CD4-positive, alpha-beta T cell treated with Interleukin-15 for 1 hour (primary cell): ENCODE results near the gene NLRC3.
A peak's percentile ranks its signal among the peaks of the same experiment; 100 is the strongest.

Source experiments
- DNase-seq: peaks from one replicate; pipeline ENCODE4 v3.0.0-alpha.2; 2020

Gene NLRC3

DNA sequence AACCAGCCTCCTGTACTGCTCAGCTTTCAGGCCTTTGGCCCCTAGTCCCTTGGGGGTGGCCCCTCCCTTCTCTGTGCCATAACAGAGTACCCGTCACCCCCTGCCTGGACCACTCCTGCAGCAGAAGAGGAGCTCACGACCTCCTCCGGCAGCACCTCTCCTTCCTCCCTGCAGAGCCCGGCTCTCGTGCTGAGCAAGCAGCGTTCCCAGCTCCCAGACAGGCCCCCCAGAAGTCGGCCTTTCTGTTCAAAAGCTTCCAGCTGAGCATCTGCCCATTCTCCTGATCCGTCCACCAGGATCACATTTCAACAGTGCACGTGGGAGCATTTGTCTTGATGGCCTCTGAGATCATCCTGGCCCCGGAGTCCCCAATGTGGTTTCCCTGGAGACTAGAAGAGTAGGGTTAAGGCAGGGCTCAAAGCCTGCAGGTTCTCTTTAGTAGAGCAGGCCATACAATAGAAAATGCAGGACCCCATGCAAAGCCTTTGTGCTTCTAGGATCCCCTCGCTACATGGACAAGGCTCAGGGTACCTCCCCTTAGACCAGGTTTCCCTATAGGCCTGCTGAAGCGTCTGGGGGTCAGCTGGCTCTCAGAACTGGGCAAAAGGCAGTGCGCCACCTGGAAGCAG is 35.6 kb downstream of the NLRC3 start:
- no peak for DNase-seq

DNA sequence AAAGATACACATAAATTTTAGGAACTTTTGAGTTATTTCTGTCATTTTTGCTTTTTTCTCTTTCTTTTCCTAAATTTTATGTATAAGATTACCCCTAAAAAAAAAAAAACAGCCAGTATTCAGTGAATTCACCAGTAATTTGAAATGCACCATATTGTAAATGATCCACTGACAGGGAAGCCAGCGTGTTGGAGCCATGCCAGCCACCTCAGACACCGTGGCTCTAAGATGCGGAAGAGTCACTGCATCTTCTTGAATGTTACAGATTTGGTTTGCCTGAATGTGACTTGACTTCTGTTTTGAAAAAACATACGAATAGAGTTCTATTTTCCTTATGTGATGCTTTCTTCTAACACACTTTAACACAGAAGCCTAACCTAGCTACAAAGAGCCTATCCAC is 39.0 kb downstream of the NLRC3 start:
- DNase-seq = no peak

DNA sequence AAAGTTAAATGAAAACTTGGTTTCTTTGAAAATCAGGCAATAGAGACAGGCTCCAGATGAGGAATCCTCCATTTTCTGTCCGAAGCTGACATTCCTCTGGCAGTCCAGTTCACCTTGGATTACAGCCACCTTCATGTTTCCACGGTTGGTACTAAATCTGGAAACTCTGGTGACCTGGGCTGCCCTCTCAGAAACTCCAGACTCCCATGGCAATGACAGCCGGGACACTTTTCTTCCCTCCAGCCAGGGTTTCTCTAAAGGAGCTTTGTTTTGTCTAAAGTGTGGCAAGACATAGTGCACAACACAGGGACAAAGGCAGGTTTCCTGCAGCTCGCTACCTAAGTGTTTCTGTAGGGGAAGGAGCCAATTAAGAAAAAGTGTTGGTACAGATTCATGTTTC is 40.4 kb downstream of the NLRC3 start:
- no peak for DNase-seq

GRCh38 chr16:3536271-3536731 is 40.9 kb downstream of the NLRC3 start:
- DNase-seq = no peak

DNA sequence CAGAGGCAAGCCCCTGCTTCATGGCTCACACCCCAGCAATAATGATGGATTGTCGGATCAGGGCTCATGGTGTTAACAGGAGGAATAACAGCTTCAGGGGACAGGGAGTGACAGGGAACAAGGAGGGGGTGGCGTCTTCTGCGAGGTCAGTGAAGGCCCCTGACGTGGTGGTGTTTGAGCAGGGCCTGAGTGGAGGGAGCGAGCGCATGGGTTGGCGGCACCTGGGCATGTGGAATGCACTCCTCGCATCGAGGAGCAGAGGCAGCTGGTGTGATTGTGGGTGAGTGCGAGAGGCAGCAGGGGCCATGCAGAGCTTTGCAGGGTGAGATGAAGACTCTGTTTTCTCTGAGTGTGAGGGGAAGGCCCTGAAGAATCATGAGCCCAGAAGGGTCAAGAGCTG is 43.1 kb downstream of the NLRC3 start:
- DNase-seq = no peak

GRCh38 chr16:3532741-3533140 is 44.5 kb downstream of the NLRC3 start:
- DNase-seq = no peak

DNA sequence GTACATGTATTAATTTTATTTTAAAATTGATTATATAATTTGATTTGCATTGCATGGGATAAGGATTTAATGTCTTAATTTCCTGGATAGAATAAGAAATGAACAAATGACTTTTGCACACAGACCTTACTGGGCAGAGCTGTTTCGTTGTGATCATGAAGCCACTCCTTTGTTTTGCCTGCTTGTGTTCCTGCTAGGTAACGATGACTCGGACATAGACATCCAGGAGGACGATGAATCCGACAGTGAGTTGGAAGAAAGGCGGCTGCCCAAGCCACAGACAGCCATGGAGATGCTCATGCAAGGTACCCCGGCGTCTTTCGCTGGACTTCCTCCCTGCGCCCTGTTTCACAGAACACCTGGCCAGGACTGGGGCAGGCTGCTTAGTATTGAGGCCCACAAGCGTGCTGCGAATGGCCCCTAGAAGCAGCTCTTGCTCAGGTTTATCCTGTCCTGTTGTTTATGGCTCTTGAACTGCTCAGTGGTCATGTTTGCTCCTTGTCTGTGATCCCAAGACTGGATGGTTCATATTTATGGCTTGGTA is 46.8 kb downstream of the NLRC3 start:
- no peak for DNase-seq

DNA sequence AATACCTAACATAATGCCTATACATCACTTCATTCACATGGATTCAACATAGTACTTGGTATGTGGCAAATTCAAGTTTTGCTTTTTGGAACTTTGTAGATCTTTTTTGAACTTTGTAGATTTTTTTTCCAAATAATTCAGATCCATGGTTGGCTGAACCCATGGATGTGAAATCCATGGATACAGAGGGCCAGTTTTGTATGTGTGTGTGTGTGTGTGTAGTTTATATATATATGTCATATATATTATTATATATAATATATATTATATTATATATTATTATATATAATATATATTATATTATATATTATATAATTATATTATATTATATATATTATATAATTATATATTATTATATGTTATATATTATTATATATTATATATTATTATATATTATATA is 48.0 kb downstream of the NLRC3 start:
- no peak for DNase-seq

DNA sequence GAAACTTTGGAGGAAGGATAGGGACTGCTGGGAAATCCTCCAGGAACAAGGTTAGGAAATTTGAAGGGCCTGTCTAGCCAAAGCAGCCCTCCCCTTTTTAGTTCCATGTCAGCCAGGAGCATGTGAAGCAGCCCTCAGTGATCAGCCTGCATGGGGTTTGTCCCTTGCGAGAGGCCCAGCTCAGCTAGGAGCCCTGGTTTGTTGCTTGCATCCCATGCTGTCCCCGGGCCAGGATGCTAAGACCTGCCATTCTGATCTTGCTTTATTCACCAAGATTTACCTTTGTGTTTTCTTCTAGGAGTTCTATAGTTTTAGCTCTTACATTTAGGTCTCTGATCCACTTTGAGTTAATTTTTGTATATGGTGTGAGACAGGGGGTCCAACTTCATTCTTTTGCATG is 48.8 kb downstream of the NLRC3 start:
- DNase-seq = no peak

DNA sequence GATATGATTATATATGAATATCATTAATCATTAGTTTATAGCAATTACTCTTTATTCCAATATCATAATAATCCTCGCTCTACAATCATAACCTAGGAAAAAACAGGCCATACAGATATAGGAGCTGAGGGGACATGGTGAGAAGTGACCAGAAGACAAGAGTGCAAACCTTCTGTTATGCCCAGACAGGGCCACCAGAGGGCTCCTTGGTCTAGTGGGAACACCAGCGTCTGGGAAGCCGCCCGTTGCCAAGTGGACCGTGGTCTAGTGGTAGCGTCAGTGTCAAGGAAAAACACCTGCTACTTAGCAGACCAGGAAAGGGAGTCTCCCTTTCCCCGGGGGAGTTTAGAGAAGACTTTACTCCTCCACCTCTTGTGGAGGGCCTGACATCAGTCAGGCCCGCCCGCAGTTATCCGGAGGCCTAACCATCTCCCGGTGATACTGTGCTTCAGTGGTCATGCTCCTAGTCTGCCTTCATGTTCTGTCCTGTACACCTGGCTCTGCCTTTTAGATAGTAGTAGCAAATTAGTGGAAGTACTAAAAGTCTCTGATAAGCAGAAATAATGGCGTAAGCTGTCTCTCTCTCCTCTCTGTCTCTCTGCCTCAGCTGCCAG is 49.9 kb downstream of the NLRC3 start:
- peak; percentile 61 for DNase-seq

GRCh38 chr16:3525951-3526350 is 51.3 kb downstream of the NLRC3 start:
- no peak for DNase-seq

DNA sequence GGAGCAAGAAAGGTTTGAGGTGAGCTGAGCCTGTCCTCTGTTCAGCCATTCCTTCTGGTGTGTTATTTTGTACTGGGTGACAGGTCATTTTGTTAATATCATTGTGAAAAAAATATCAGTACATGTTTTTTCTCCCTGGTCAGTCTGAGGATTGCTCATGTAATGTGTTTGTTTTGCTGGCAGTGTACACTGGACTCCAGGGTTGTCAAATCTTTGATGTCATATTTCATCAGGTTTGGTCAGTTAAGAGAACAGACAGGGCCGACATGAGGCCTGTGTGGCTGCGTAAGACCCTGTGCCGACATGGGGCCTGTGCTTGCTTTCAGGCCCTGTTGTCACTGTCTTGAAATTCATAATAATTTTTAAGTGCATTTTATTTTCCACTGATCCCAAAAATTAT is 53.9 kb downstream of the NLRC3 start:
- no peak for DNase-seq

DNA sequence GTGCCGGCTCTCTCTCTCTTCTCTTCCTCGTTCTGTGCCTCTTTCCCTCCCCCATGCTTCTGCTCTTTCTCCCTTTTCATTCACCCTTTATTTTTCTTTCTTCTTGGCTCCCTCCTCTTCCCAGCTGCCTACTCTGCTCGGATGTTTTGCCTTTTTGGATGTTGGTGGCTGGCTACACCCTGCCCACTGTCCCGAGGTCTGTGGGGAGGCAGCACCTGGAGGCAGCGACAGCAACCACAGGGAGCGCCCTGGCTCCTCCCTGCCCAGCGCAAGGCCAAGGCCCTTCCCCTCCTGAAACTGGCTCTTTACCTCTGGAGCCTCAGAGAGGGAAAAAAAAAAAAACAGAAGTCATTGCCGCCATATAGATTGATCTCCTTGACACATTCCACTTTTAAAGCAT is 56.4 kb downstream of the NLRC3 start:
- no peak for DNase-seq

- DNase-seq = no peak
These were observed 56.8 kb downstream of the NLRC3 start for GRCh38 chr16:3520413-3520812.

- no peak for DNase-seq
These were observed 57.6 kb downstream of the NLRC3 start for GRCh38 chr16:3519581-3519980.

- no peak for DNase-seq
These were observed 58.2 kb downstream of the NLRC3 start for GRCh38 chr16:3518986-3519348.

DNA sequence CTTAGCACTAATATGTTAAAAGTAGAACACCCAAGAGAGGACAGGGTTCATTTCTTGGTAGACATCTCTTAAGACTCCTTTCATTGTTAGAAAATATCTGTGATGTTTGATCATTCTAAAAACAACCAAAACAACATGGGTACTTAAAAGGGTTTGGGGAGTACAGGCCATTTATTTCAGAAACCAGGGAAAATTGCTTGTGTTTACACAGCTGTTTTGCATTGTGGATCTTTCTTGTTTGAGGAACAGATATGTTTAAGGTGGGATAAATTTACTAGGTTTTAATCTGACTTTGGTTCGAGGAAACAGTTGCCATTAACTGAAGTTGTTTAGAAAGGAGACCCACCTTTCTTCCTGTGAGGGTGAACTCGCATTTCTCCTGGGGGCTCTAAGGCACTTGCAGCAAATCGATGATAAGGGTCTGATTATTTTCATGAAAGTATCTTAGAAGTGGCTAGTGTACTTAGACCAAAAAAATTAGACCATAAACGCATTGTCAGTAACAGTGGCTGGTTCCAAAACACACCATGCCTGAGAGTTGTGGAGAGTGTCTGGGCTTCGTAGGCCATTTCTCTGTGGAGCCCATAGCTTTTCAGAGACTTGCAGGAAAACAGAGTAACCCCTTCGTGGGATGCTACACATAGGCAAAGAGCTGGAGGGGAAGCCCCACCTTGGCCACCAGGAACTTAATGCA is 58.8 kb downstream of the NLRC3 start:
- DNase-seq = no peak

GRCh38 chr16:3515897-3516296 is 61.3 kb downstream of the NLRC3 start:
- no peak for DNase-seq

DNA sequence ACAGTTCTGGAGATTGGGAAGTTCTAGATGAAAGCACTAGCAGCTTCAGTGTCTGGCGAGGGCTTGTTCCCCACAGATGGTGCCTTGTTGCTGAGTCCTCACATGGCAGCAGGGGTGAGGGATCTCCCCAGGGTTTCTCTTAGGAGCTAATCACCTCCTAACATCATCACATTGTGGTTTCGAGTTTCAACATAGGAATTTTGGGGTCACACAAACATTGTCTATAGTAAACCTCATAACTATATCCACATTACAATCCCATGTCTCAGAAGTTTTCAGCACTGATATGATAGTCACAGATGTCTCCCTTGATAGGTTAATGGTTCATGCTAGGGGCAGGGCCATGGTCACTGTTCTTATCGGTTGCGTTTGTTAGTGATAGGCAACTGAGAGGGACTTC is 62.6 kb downstream of the NLRC3 start:
- DNase-seq = no peak

DNA sequence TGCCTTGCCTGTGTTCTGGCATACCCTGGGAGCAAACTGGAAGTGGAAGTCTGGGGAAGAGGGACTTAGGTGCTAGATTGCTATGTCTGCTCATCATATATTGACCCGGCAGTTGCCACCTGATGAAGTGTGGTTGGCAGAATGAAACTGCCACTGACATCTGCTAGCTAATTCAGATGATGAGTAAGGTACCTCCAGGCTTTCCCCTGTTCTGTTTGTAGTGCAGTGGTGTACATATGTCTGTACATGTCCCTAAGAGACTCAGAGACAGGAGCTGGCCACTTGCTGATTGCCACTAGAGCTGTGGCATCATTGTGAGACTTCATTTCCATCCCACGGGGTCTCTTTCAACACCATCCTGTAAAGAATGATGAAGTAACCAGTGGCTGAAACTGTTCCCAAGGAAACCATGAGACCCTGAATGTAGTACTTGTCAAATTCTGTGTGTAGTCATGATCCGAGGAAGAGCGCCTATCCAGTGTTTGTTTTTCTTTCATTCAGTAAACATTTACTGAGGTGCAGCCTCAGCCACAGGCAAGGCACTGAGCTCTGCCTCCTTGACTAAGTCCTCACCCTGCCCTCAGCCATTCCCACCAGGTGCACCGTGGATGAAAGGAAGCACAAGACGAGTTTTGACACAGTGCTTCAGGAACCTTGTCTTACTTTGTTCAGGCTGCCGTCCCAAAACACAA is 63.2 kb downstream of the NLRC3 start:
- no peak for DNase-seq

DNA sequence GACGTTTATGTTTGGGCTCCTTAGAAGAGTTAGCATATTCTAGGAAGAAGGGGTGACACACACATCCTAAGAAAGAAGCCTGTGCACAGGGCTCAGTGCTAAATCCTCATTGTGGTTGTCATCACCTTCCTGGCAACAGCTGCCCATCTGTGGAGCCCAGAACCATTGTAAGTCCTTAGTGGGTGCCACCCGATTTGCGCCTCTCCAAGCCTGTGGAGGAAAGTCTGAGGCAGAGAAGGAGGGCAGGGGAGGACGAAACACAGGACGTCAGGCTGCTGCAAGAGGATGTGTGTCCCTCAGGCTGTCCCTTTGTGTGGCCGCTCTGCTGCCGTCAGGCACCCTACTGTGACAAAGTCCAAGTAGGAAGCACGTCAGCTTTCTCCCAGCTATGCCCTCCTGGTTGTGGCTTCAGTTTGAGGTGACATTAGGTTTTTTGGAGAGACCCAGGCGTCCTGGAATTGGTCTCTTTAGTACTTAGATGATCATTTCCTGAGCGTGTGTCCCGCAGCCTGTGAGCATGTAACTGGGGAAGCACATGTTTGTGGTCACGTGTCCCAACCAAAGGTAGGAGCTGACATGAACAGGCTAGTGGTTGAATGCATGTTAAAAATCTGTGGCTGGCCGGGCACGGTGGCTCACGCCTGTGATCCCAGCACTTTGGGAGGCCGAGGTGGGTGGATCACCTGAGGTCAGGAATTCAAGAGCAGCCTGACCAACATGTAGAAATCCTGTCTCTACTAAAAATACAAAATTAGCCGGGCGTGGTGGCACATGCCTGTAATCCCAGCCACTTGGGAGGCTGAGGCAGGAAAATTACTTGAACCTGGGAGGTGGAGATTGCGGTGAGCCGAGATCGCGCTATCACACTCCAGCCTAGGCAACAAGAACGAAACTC is 65.7 kb downstream of the NLRC3 start:
- DNase-seq = no peak

DNA sequence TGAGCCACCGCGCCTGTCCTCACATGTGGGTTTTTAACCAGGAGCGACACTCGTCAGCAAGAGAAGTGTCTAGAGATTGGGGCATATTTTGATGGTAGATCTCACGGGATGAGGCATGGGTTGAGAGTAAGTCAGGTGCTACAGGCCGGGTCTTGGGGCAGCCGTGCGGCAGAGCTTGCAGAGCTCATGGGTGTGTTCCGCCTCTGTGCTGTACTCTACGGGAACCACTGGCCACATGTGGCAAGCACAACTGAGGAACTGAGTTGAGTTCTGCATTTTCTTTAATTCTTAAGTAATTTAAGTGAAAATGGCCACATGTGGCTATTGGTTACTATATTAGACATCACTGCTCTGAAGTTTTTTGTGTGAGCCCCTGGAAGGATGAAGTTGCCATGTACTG is 66.8 kb downstream of the NLRC3 start:
- DNase-seq = no peak
